HepG2 (cell line): ENCODE data around the gene NOP14. TPM values are rescaled to one million over a fixed set of nuclear protein-coding genes. Genes with fewer than 3 reads are reported as not detected.

Experiments
- ATAC-seq: fragments of 200-7000 bp; cut with Tn5 transposase; 3 replicates; pipeline ENCODE4 v1.9.1; 2020; ENCODE audit warnings: mild to moderate bottlenecking, moderate library complexity
- BruUV-seq: library from RNA; stranded (reverse); fragments of 400-500 nt; replicated peaks from 2 replicates; lab custom pipeline; 2021; lab: Mats Ljungman, UMichigan
- CTCF ChIA-PET: fragments of 300-600 bp; formaldehyde crosslinking; extraction: SDS; loops from one replicate; lab custom pipeline; 2021; ENCODE audit warnings: low total read pairs, inconsistent platforms, low intra/inter-chr PET ratio; lab: Yijun Ruan, JAX
- POLR2A ChIA-PET: fragments of 350-600 bp; sonication (Branson Sonifier 250); formaldehyde crosslinking; loops from one replicate; lab custom pipeline; 2020; ENCODE audit warnings: antibody characterized with exemption, inconsistent platforms; lab: Yijun Ruan, JAX
- DNase-seq: peaks from one replicate; pipeline ENCODE4 v3.0.0-alpha.2; 2015; ENCODE audit warnings: low spot score
- FAIRE-seq: peaks from 3 replicates; lab custom pipeline; 2011; peaks lifted over from hg19 to GRCh38; lab: Jason Lieb, UNC
- H2AFZ ChIP-seq: one replicate; pipeline ENCODE4 v1.6.1; 2011; ENCODE audit warnings: low read length, inconsistent platforms
- H3K27ac ChIP-seq: fragments of 300-600 bp; 3 replicates; pipeline ENCODE4 v1.8.0; 2011; ENCODE audit warnings: mixed run types, mild to moderate bottlenecking, mixed read lengths, low read length, inconsistent platforms; ENCODE audit not compliant: insufficient read depth; ENCODE audit errors: extremely low read length
- H3K27me3 ChIP-seq, 2 experiments: fragments of 200-600 bp in 1 of 2; 2 replicates in 1 of 2; 3 replicates in 1 of 2; pipeline versions ENCODE4 v1.6.0 to v1.8.0; 2011; ENCODE audit warnings: low read length in 2 of 2, mild to moderate bottlenecking in 2 of 2, moderate library complexity in 2 of 2, inconsistent platforms in 1 of 2; ENCODE audit not compliant: insufficient read depth in 2 of 2, control insufficient read depth in 1 of 2
- H3K36me3 ChIP-seq, 2 experiments: fragments of 200-600 bp in 1 of 2; replicated peaks in 1 of 2; 2 replicates in 1 of 2; 3 replicates in 1 of 2; pipeline versions ENCODE4 v1.5.1 to v1.8.0; 2011; ENCODE audit warnings: low read length in 2 of 2, inconsistent platforms in 1 of 2; ENCODE audit not compliant: insufficient read depth in 2 of 2, control insufficient read depth in 1 of 2
- H3K4me1 ChIP-seq: 2 replicates; pipeline ENCODE4 v1.5.1; 2012; ENCODE audit warnings: low read length, inconsistent platforms; ENCODE audit not compliant: insufficient read depth
- H3K4me2 ChIP-seq: 2 replicates; pipeline ENCODE4 v1.6.0; 2011; ENCODE audit warnings: low read depth, low read length, inconsistent platforms
- H3K4me3 ChIP-seq, 3 experiments: fragments of 200-600 bp in 1 of 3; sonication (generic), shearing (Covaris generic) in 1 of 3; replicated peaks in 1 of 3; 2 replicates each; pipeline ENCODE4 v1.5.1; 2011 to 2016; ENCODE audit warnings: low read length in 3 of 3, inconsistent platforms in 2 of 3, low read depth in 2 of 3, mild to moderate bottlenecking in 2 of 3, control low read depth in 1 of 3, mixed read lengths in 1 of 3; ENCODE audit not compliant: insufficient read depth in 1 of 3
- H3K79me2 ChIP-seq: one replicate; pipeline ENCODE4 v1.6.1; 2011; ENCODE audit warnings: low read length, inconsistent platforms; ENCODE audit not compliant: insufficient read depth
- H3K9ac ChIP-seq: 2 replicates; pipeline ENCODE4 v1.6.0; 2011; ENCODE audit warnings: mild to moderate bottlenecking, low read depth, low read length, inconsistent platforms; ENCODE audit not compliant: insufficient read depth
- H3K9me3 ChIP-seq: 2 replicates; pipeline ENCODE4 v1.5.1; 2012; ENCODE audit warnings: mild to moderate bottlenecking, low read length
- H4K20me1 ChIP-seq: 2 replicates; pipeline ENCODE4 v1.6.0; 2011; ENCODE audit warnings: inconsistent platforms, mild to moderate bottlenecking, low read length, moderate library complexity; ENCODE audit not compliant: insufficient read depth
- NCOA2 ChIP-seq: sonication (generic); formaldehyde crosslinking; IDR thresholded peaks from 2 replicates; pipeline ENCODE4 v1.8.0; 2022; ENCODE audit warnings: inconsistent platforms
- REXO4 ChIP-seq: sonication (generic); formaldehyde crosslinking; IDR thresholded peaks from 2 replicates; pipeline ENCODE4 v1.8.0; 2022; ENCODE audit warnings: missing genetic modification reagents, mild to moderate bottlenecking, borderline replicate concordance
- ZNF746 ChIP-seq: sonication (generic); formaldehyde crosslinking; IDR thresholded peaks from 2 replicates; pipeline ENCODE4 v1.8.0; 2022; ENCODE audit warnings: mild to moderate bottlenecking, missing genetic modification reagents
- whole genome bisulfite sequencing: methylation state at CpG from one replicate; pipeline ENCODE4 v1.1.6; 2017; ENCODE audit warnings: low lambda C conversion rate; 5-methylcytosine and 5-hydroxymethylcytosine counted together
- in situ Hi-C: cut with HindIII; loops from 2 replicates; pipeline ENCODE4 v1.10.0; 2017; ENCODE audit warnings: low pct_unique_long_range_greater_than_20kb; ENCODE audit not compliant: extremely low pct_ligation_motif_present
- intact Hi-C: fragments of 100-400 bp; cut with micrococcal nuclease; formaldehyde crosslinking; loops from one replicate; pipeline ENCODE4 v1.10.0; 2022; ENCODE audit not compliant: unreplicated experiment
- polyA plus RNA-seq, 8 experiments: library from polyadenylated mRNA; depleted of rRNA in 3 of 8; stranded (reverse) in 7 of 8; unstranded in 1 of 8; fragments of >200 nt; fragmentation: Illumina TruSeq in 4 of 8; extraction: Trizol in 4 of 8; gene quantifications; 2 replicates each; pipeline versions ENCODE4 v1.2.1 to v1.2.3, GENCODE V29; 2011 to 2016; ENCODE audit warnings: low read depth in 4 of 8, missing spikeins in 1 of 8, mixed read lengths in 1 of 8; ENCODE audit not compliant: insufficient read depth in 1 of 8
- total RNA-seq, 5 experiments: library from RNA; depleted of rRNA; stranded (reverse); fragments of >200 nt; fragmentation: Illumina TruSeq; extraction: Trizol; gene quantifications; 2 replicates each; pipeline ENCODE4 v1.2.3, GENCODE V29; 2016; ENCODE audit warnings: low read depth in 1 of 5
- TF ChIP-seq, protein P1 (sequence below): sonication (generic); formaldehyde crosslinking; conservative IDR thresholded peaks from 2 replicates; pipeline ENCODE4 v1.8.0; 2022; ENCODE audit warnings: low read depth, missing genetic modification reagents
- TF ChIP-seq, protein P2 (sequence below), 2 experiments: sonication (generic) in 1 of 2; formaldehyde crosslinking in 1 of 2; IDR thresholded peaks; 2 replicates each; pipeline versions ENCODE4 v1.4.0 to v1.6.1; 2016 to 2020; ENCODE audit warnings: borderline replicate concordance in 1 of 2, low read depth in 1 of 2, mild to moderate bottlenecking in 1 of 2, missing genetic modification reagents in 1 of 2
- TF ChIP-seq, protein P3 (sequence below): IDR thresholded peaks from 2 replicates; pipeline ENCODE4 v1.6.1; 2016; ENCODE audit warnings: missing biosample characterization, missing genetic modification reagents, low read depth

Gene NOP14
- total and polyA plus RNA-seq, 2 of the 13 experiments (the other 11 are each of a cell fraction or from before 2014, with no cell fraction given) = 6.9 to 47.9 TPM

DNA sequence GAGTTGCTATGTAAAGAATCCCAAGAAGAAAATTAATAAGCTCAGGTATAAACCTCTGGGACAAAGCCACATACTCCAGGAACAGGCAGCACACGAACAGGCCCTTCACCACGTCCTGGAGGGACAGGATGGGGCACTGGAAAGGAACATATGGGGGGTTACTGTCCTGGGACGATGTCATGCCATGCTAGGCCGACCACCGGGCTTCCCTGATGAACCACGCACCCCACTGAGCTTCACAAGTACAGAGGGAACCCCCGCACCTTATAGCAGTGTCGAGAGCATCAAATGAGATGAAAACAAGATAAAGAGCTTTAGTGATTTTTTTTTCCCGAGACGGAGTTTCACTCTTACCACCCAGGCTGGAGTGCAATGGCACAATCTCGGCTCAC is 19.1 kb downstream of the NOP14 start:
- no peak for ATAC-seq
- POLR2A ChIA-PET = interaction anchor here (1.3 to 2.6 kb wide), 2 partner anchors 14 to 19 kb away, joined by 3 to 5 read pairs; partner anchors contain the start of genes GRK4 and NOP14
- peaks cover 57 to 93% of the 10 kb centered on the region in 2 experiments for H3K36me3 ChIP-seq
- WGBS = 95% methylated on average over 11 of the region's 11 CpGs
- no peak overlapping the region for H3K4me3 ChIP-seq
- BruUV-seq = TSS peak; percentile 21
- FAIRE-seq = no peak
- no peaks in the 10 kb centered on the region for H3K9me3 ChIP-seq
- H3K4me1 ChIP-seq = no peaks in the 10 kb centered on the region
- CTCF ChIA-PET = no interaction called here
- H3K27ac ChIP-seq = no peak overlapping the region
- TF ChIP-seq ZNF746 (CRISPR knock-in tag) = no peak
- in situ Hi-C loops = no loop called here
- no peaks in the 10 kb centered on the region for H3K79me2 ChIP-seq
- no peaks in the 10 kb centered on the region for H3K27me3 ChIP-seq
- H3K4me2 ChIP-seq = no peak overlapping the region
- 0 out of 2 replicates have a peak, but pooled peaks cover 5% of the 10 kb centered on the region for H4K20me1 ChIP-seq
- H3K9ac ChIP-seq = no peak overlapping the region
- no peak for DNase-seq
- intact Hi-C loops = no loop called here
- no peak overlapping the region for H2AFZ ChIP-seq

DNA sequence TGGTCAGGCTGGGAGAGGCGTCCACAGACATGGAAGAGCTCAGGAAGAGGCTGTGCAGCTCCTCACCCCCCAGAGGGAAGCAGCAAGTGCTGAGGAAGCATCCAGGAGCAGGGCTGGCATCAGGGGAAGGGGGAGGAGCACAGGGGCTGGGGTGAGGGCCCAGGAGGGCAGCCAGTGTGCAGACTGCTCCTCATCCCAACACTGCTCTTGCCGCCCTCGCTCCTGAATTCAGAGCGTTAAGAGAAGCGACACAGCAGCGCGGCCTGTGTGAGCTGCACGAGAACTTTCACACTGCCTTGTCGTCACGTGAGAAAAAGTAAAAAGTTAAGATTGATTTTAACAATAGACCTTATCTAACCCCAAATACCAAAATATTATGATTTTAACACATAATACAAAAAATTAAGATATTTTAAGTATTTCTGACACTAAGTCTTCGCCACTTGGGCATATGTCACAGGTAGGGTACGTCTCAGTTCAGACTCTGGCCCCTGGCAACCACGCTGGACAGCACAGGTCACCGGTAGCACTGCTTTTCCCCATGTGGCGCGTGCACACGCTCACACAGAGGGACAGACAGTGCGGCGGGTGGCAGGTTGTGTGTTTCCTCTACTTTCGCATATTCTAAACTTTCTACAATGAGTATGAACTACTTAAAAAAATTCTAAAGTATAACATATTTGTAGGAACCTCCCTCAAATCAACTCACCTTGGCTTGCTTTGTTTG is 19.7 kb downstream of the NOP14 start:
- no peak for DNase-seq
- ChIA-PET POLR2A (interaction anchor here (1.3 to 2.6 kb wide), 2 partner anchors 13 to 20 kb away, joined by 3 to 5 read pairs; partner anchors contain the start of genes GRK4 and NOP14), CTCF (no interaction called here)
- Histone ChIP-seq H3K4me2 (no peak overlapping the region), H3K79me2 (no peaks in the 10 kb centered on the region), H3K27ac (no peak overlapping the region), H4K20me1 (0 out of 2 replicates have a peak, but pooled peaks cover 5% of the 10 kb centered on the region), H3K27me3 (no peaks in the 10 kb centered on the region), H3K4me1 (no peaks in the 10 kb centered on the region), H3K36me3 (peaks cover 58 to 93% of the 10 kb centered on the region in 2 experiments), H3K4me3 (no peak overlapping the region), H2AFZ (no peak overlapping the region), H3K9ac (no peak overlapping the region), H3K9me3 (no peaks in the 10 kb centered on the region)
- in situ Hi-C loops (no loop called here), intact Hi-C loops (no loop called here)
- no peak for FAIRE-seq
- no TSS peak for BruUV-seq
- no peak for ATAC-seq
- 97% methylated on average over 20 of the region's 20 CpGs for whole genome bisulfite sequencing
- no peak for TF ChIP-seq REXO4 (CRISPR knock-in tag)
- TF ChIP-seq, protein P1, sequence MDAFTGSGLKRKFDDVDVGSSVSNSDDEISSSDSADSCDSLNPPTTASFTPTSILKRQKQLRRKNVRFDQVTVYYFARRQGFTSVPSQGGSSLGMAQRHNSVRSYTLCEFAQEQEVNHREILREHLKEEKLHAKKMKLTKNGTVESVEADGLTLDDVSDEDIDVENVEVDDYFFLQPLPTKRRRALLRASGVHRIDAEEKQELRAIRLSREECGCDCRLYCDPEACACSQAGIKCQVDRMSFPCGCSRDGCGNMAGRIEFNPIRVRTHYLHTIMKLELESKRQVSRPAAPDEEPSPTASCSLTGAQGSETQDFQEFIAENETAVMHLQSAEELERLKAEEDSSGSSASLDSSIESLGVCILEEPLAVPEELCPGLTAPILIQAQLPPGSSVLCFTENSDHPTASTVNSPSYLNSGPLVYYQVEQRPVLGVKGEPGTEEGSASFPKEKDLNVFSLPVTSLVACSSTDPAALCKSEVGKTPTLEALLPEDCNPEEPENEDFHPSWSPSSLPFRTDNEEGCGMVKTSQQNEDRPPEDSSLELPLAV = no peak
- TF ChIP-seq, protein P2, sequence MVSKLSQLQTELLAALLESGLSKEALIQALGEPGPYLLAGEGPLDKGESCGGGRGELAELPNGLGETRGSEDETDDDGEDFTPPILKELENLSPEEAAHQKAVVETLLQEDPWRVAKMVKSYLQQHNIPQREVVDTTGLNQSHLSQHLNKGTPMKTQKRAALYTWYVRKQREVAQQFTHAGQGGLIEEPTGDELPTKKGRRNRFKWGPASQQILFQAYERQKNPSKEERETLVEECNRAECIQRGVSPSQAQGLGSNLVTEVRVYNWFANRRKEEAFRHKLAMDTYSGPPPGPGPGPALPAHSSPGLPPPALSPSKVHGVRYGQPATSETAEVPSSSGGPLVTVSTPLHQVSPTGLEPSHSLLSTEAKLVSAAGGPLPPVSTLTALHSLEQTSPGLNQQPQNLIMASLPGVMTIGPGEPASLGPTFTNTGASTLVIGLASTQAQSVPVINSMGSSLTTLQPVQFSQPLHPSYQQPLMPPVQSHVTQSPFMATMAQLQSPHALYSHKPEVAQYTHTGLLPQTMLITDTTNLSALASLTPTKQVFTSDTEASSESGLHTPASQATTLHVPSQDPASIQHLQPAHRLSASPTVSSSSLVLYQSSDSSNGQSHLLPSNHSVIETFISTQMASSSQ (IDR thresholded peaks at IDR 0.05; ENCODE audit: low read depth) = no peak
- TF ChIP-seq, protein P2 (CRISPR knock-in tag; IDR thresholded peaks at IDR 0.05; ENCODE audit: borderline replicate concordance) = no peak
- no peak for TF ChIP-seq NCOA2 (CRISPR knock-in tag)
- TF ChIP-seq, protein P3, sequence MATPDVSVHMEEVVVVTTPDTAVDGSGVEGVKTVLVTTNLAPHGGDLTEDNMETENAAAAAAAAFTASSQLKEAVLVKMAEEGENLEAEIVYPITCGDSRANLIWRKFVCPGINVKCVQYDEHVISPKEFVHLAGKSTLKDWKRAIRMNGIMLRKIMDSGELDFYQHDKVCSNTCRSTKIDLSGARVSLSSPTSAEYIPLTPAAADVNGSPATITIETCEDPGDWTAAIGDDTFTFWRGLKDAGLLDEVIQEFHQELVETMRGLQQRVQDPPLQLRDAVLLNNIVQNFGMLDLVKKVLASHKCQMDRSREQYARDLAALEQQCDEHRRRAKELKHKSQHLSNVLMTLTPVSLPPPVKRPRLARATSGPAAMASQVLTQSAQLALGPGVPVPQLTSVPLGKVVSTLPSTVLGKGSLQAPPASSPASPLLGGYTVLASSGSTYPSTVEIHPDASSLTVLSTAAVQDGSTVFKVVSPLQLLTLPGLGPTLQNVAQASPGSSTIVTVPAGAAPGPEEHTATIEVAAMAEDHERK (CRISPR knock-in tag) = no peak
